IMR-90 (cell line): Measurements from ENCODE around the gene CHST5. TPM values are rescaled to one million over a fixed set of nuclear protein-coding genes. Genes with fewer than 3 reads are reported as not detected.

ENCODE experiments used
- ATAC-seq: fragments of 200-7000 bp; cut with Tn5 transposase; 2 replicates; pipeline ENCODE4 v1.9.1; 2020; ENCODE audit warnings: low read depth, mild to moderate bottlenecking, moderate library complexity
- BruUV-seq: library from RNA; stranded (reverse); fragments of 400-500 nt; replicated peaks from 2 replicates; lab custom pipeline; 2021; lab: Mats Ljungman, UMichigan
- CTCF ChIA-PET: fragments of 300-600 bp; formaldehyde crosslinking; extraction: SDS; loops from one replicate; lab custom pipeline; 2021; ENCODE audit warnings: antibody characterized with exemption; lab: Yijun Ruan, JAX
- POLR2A ChIA-PET: fragments of 300-600 bp; sonication (Branson Sonifier 250); formaldehyde crosslinking; loops from one replicate; lab custom pipeline; 2022; ENCODE audit warnings: antibody characterized with exemption; ENCODE audit not compliant: unreplicated experiment; lab: Charles Lee
- DNase-seq: peaks from one replicate; pipeline ENCODE4 v3.0.0; 2013
- H2AFZ ChIP-seq: replicated peaks from 2 replicates; pipeline ENCODE3; 2013; ENCODE audit warnings: low read length, mild to moderate bottlenecking; ENCODE audit not compliant: poor library complexity
- H2AK5ac ChIP-seq: 2 replicates; pipeline ENCODE4 v1.6.1; 2013; ENCODE audit warnings: low read depth, low read length, inconsistent platforms
- H2AK9ac ChIP-seq: replicated peaks from 2 replicates; pipeline ENCODE3; 2013; ENCODE audit warnings: mild to moderate bottlenecking, low read depth, low read length, moderate library complexity; ENCODE audit not compliant: poor library complexity
- H2BK120ac ChIP-seq: 2 replicates; pipeline ENCODE4 v1.6.1; 2013; ENCODE audit warnings: low read depth, low read length, inconsistent platforms
- H2BK15ac ChIP-seq: 3 replicates; pipeline ENCODE4 v1.6.1; 2013; ENCODE audit warnings: low read depth, low read length, inconsistent platforms
- H2BK20ac ChIP-seq: 2 replicates; pipeline ENCODE4 v1.6.1; 2013; ENCODE audit warnings: low read depth, mild to moderate bottlenecking, inconsistent platforms, low read length, moderate library complexity
- H2BK5ac ChIP-seq: 2 replicates; pipeline ENCODE4 v1.6.1; 2013; ENCODE audit warnings: mild to moderate bottlenecking, low read depth, low read length, inconsistent platforms; ENCODE audit not compliant: poor library complexity, severe bottlenecking
- H3K14ac ChIP-seq: replicated peaks from 2 replicates; pipeline ENCODE4 v1.6.1; 2013; ENCODE audit warnings: low read depth, low read length, inconsistent platforms
- H3K18ac ChIP-seq: 2 replicates; pipeline ENCODE4 v1.6.1; 2013; ENCODE audit warnings: low read depth, low read length, control low read depth
- H3K23ac ChIP-seq: 2 replicates; pipeline ENCODE4 v1.6.1; 2013; ENCODE audit warnings: low read depth, low read length, inconsistent platforms
- H3K27ac ChIP-seq: 2 replicates; pipeline ENCODE4 v1.5.1; 2013; ENCODE audit warnings: mild to moderate bottlenecking, control low read depth, low read length; ENCODE audit not compliant: insufficient read depth
- H3K27me3 ChIP-seq: 2 replicates; pipeline ENCODE4 v1.6.1; 2013; ENCODE audit warnings: low read length; ENCODE audit not compliant: control insufficient read depth, insufficient read depth
- H3K36me3 ChIP-seq: 2 replicates; pipeline ENCODE4 v1.6.1; 2013; ENCODE audit warnings: low read length, mixed read lengths; ENCODE audit not compliant: control insufficient read depth, insufficient read depth
- H3K4ac ChIP-seq: 2 replicates; pipeline ENCODE4 v1.6.1; 2013; ENCODE audit warnings: low read depth, low read length, inconsistent platforms
- H3K4me1 ChIP-seq: 2 replicates; pipeline ENCODE4 v1.6.1; 2013; ENCODE audit warnings: low read length, mixed read lengths; ENCODE audit not compliant: control insufficient read depth, insufficient read depth
- H3K4me2 ChIP-seq: 2 replicates; pipeline ENCODE4 v1.6.1; 2013; ENCODE audit warnings: low read depth, mild to moderate bottlenecking, control low read depth, low read length, moderate library complexity
- H3K4me3 ChIP-seq: 2 replicates; pipeline ENCODE4 v1.5.1; 2013; ENCODE audit warnings: low read depth, mild to moderate bottlenecking, control low read depth, low read length, moderate library complexity; ENCODE audit not compliant: insufficient read depth
- H3K56ac ChIP-seq: 2 replicates; pipeline ENCODE4 v1.6.1; 2013; ENCODE audit warnings: low read length, inconsistent platforms; ENCODE audit not compliant: insufficient read depth; ENCODE audit errors: extremely low read depth
- H3K79me1 ChIP-seq, 2 experiments: 2 replicates each; pipeline ENCODE4 v1.6.1; 2013; ENCODE audit warnings: low read length in 2 of 2, inconsistent platforms in 1 of 2, low read depth in 1 of 2
- H3K9ac ChIP-seq: 2 replicates; pipeline ENCODE4 v1.6.1; 2013; ENCODE audit warnings: low read depth, low read length, control low read depth
- H3K9me1 ChIP-seq: 2 replicates; pipeline ENCODE4 v1.6.1; 2013; ENCODE audit warnings: low read length, inconsistent platforms; ENCODE audit not compliant: insufficient read depth
- H3K9me3 ChIP-seq: 2 replicates; pipeline ENCODE4 v1.6.1; 2013; ENCODE audit warnings: low read length; ENCODE audit not compliant: control insufficient read depth, insufficient read depth
- H4K20me1 ChIP-seq: 2 replicates; pipeline ENCODE4 v1.6.1; 2013; ENCODE audit warnings: low read length, inconsistent platforms; ENCODE audit not compliant: insufficient read depth
- H4K5ac ChIP-seq: 2 replicates; pipeline ENCODE4 v1.6.1; 2013; ENCODE audit warnings: mild to moderate bottlenecking, low read depth, low read length, control low read depth
- H4K8ac ChIP-seq, 2 experiments: 2 replicates each; pipeline ENCODE4 v1.6.1; 2013; ENCODE audit warnings: low read depth in 2 of 2, low read length in 2 of 2, control low read depth in 1 of 2, inconsistent platforms in 1 of 2
- H4K91ac ChIP-seq: 2 replicates; pipeline ENCODE4 v1.6.1; 2013; ENCODE audit warnings: low read depth, low read length, inconsistent platforms; ENCODE audit not compliant: insufficient read depth
- BHLHE40 ChIP-seq: fragments of 150-350 bp; IDR thresholded peaks from 2 replicates; pipeline ENCODE4 v1.6.1; 2016; ENCODE audit warnings: mild to moderate bottlenecking, low read depth, low read length
- CTCF ChIP-seq: conservative IDR thresholded peaks from 2 replicates; pipeline ENCODE4 v1.5.1; 2012; ENCODE audit warnings: mild to moderate bottlenecking, low read depth, low read length, improper control_type of control experiment
- MAZ ChIP-seq: IDR thresholded peaks from 2 replicates; pipeline ENCODE4 v1.6.1; 2012; ENCODE audit warnings: low read depth, mild to moderate bottlenecking, low read length, improper control_type of control experiment, moderate library complexity, borderline replicate concordance
- MXI1 ChIP-seq: IDR thresholded peaks from 2 replicates; pipeline ENCODE4 v1.6.1; 2012; ENCODE audit warnings: low read depth, mild to moderate bottlenecking, low read length, moderate library complexity, borderline replicate concordance
- NFE2L2 ChIP-seq: fragments of 150-350 bp; IDR thresholded peaks from 2 replicates; pipeline ENCODE4 v1.6.1; 2016; ENCODE audit warnings: low read depth, mild to moderate bottlenecking, low read length
- RAD21 ChIP-seq: IDR thresholded peaks from 2 replicates; pipeline ENCODE4 v1.6.1; 2012; ENCODE audit warnings: low read length, improper control_type of control experiment
- RCOR1 ChIP-seq: IDR thresholded peaks from 2 replicates; pipeline ENCODE4 v1.6.1; 2012; ENCODE audit warnings: mild to moderate bottlenecking, low read length, improper control_type of control experiment; ENCODE audit not compliant: insufficient replicate concordance
- RFX5 ChIP-seq: IDR thresholded peaks from 2 replicates; pipeline ENCODE4 v1.8.0; 2012; ENCODE audit warnings: low read depth, mild to moderate bottlenecking, low read length, moderate library complexity
- USF2 ChIP-seq: fragments of 150-350 bp; IDR thresholded peaks from 2 replicates; pipeline ENCODE4 v1.6.1; 2017; ENCODE audit warnings: mild to moderate bottlenecking, antibody characterized with exemption, low read length, low read depth
- WGBS, 2 experiments: methylation state at CpG; one replicate each; pipeline versions ENCODE4 v1.1.5 to v1.1.7; 2013; ENCODE audit warnings: missing lambda C conversion rate in 2 of 2; ENCODE audit not compliant: insufficient read length in 1 of 2; ENCODE audit errors: extremely low coverage in 2 of 2; 5-methylcytosine and 5-hydroxymethylcytosine counted together
- dilution Hi-C: fragments of 300-500 bp; cut with HindIII; formaldehyde crosslinking; loops from one replicate; pipeline ENCODE4 v1.14.3; 2018; ENCODE audit warnings: low sequenced_read_pairs; ENCODE audit not compliant: unreplicated experiment
- in situ Hi-C: fragments of 300-500 bp; cut with MboI; formaldehyde crosslinking; loops from 3 replicates; pipeline ENCODE4 v1.14.3; 2019; ENCODE audit warnings: low sequenced_read_pairs, inconsistent platforms, mixed read lengths
- intact Hi-C: fragments of 100-400 bp; cut with micrococcal nuclease; formaldehyde crosslinking; loops from 2 replicates; pipeline ENCODE4 v1.10.0; 2022
- polyA plus RNA-seq, 3 experiments: library from polyadenylated mRNA; depleted of rRNA; stranded (reverse); fragments of >200 nt; gene quantifications; 2 replicates each; pipeline ENCODE4 v1.2.3, GENCODE V29; 2012; ENCODE audit warnings: low replicate concordance in 1 of 3
- total RNA-seq: library from RNA; depleted of rRNA; stranded (reverse); fragments of >200 nt; gene quantifications from 2 replicates; pipeline ENCODE4 v1.2.3, GENCODE V29; 2012

The CHST5 gene
- total and polyA plus RNA-seq, 2 of the 4 experiments (the other 2 are of a cell fraction) = not detected

DNA sequence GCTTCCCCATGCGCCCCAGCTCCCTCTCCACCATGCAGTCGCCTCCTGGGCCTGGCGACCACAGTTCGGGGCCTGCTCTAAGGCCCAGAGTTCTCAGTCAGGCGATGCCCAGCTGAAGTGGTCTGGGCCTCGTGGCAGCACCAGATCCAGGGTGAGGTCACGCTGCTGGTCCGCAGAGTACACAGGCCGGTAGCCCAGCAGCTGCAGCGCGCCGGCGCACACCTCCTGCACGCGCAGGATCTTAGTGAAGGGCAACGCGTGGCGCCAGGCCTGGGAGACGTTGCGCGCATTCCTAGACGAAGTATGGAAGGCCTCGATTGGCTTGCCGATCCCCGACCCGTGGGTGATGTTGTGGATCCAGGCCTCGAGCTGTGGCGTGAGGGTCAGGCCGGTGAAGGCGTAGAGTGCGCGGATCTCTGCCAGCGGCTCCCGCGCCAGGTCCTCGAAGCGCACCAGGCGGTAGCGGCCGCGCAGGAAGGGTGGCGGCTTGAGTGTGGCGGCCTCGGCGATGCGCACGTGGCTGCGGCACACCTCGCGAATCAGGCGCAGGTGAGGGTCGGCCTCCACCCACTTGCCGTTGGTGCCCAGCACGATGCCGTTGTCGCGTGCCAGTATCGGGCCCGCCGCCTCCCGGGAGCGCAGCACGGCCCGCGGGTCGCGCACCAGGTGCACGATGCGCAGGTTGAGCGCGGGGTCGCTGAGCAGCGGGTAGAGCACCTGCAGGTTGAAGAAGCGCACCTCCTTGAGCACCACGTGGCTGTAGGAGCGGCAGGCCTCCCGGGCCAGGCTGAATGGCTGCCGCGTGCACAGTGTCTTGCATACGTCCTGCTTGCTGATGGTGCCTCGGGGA lies 6.6 kb downstream of the CHST5 start:
- intact Hi-C loops (no loop called here), dilution Hi-C loops (no loop called here), in situ Hi-C loops (no loop called here)
- Histone ChIP-seq H3K56ac (no peak overlapping the region), H2BK20ac (no peak overlapping the region), H3K27me3 (peaks cover 16% of the 10 kb centered on the region), H4K20me1 (no peaks in the 10 kb centered on the region), H3K36me3 (no peaks in the 10 kb centered on the region), H3K4me1 (no peaks in the 10 kb centered on the region), H3K23ac (no peak overlapping the region), H2BK15ac (no peak overlapping the region), H4K5ac (no peak overlapping the region), H2AFZ (no peak overlapping the region), H3K18ac (no peak overlapping the region), H3K14ac (no peak overlapping the region), H2BK120ac (no peak overlapping the region), H2BK5ac (no peak overlapping the region), H4K8ac (no peak overlapping the region), H2AK9ac (no peak overlapping the region), H3K4me2 (no peak overlapping the region), H3K4me3 (no peak overlapping the region), H3K9me3 (no peaks in the 10 kb centered on the region; the same call in 1 of the 2 replicates), H3K9ac (no peak overlapping the region), H3K4ac (no peak overlapping the region), H3K27ac (no peak overlapping the region), H4K91ac (no peak overlapping the region), H3K79me1 (no peaks in the 10 kb centered on the region), H3K9me1 (no peaks in the 10 kb centered on the region), H2AK5ac (no peak overlapping the region)
- no peak for DNase-seq
- BruUV-seq = no TSS peak
- TF ChIP-seq MXI1 (no peak), BHLHE40 (no peak), RCOR1 (no peak), RAD21 (no peak), NFE2L2 (no peak), MAZ (no peak), USF2 (no peak), RFX5 (no peak), CTCF (no peak)
- ChIA-PET POLR2A (no interaction called here), CTCF (interaction anchor here (1.3 kb wide), 1 partner anchor 12 kb away, joined by 4 read pairs; no protein-coding TSS in a partner anchor)
- 88% methylated on average over 56 of the region's 81 CpGs; no CpG with 5 or more reads in 1 of the 2 experiments for WGBS, 2 experiments
- no peak for ATAC-seq
